A673 (cell line): ENCODE results near the gene NUP93. TPM values are rescaled to one million over a fixed set of nuclear protein-coding genes. Genes with fewer than 3 reads are reported as not detected.

Experiments used
- BruUV-seq: library from RNA; stranded (reverse); fragments of 400-500 nt; replicated peaks from 2 replicates; lab custom pipeline; 2021; lab: Mats Ljungman, UMichigan
- CTCF ChIA-PET: fragments of 300-600 bp; sonication (Branson Sonifier 250); formaldehyde crosslinking; loops from one replicate; lab custom pipeline; 2022; ENCODE audit warnings: antibody characterized with exemption; lab: Charles Lee
- POLR2A ChIA-PET: fragments of 300-600 bp; sonication (Branson Sonifier 250); formaldehyde crosslinking; loops from one replicate; lab custom pipeline; 2022; ENCODE audit warnings: antibody characterized with exemption; ENCODE audit not compliant: low non-redundant PET; lab: Charles Lee
- DNase-seq: peaks from one replicate; pipeline ENCODE4 v3.0.0-alpha.2; 2015; ENCODE audit warnings: low spot score
- H3K27ac ChIP-seq: fragments of 200-600 bp; sonication (generic); 2 replicates; pipeline ENCODE4 v1.5.1; 2016; ENCODE audit warnings: mixed run types, low read depth, mild to moderate bottlenecking, mixed read lengths, antibody characterized with exemption, low read length; ENCODE audit not compliant: poor library complexity, severe bottlenecking
- H3K27me3 ChIP-seq: fragments of 200-600 bp; sonication (generic); replicated peaks from 2 replicates; pipeline ENCODE4 v1.6.1; 2017; ENCODE audit warnings: mixed run types, low read depth, mild to moderate bottlenecking, mixed read lengths, antibody characterized with exemption, low read length; ENCODE audit not compliant: insufficient read depth, poor library complexity
- H3K36me3 ChIP-seq: fragments of 200-600 bp; sonication (generic); 2 replicates; pipeline ENCODE4 v1.6.1; 2016; ENCODE audit warnings: mixed run types, mild to moderate bottlenecking, mixed read lengths, antibody characterized with exemption, low read length; ENCODE audit not compliant: insufficient read depth, poor library complexity, severe bottlenecking
- H3K4me1 ChIP-seq: fragments of 200-600 bp; sonication (generic); 2 replicates; pipeline ENCODE4 v1.6.1; 2017; ENCODE audit warnings: mixed run types, mild to moderate bottlenecking, mixed read lengths, antibody characterized with exemption, low read length; ENCODE audit not compliant: insufficient read depth, poor library complexity, severe bottlenecking
- H3K4me3 ChIP-seq: fragments of 200-600 bp; sonication (generic); 2 replicates; pipeline ENCODE4 v1.5.1; 2016; ENCODE audit warnings: low read depth, mixed run types, mild to moderate bottlenecking, mixed read lengths, low read length; ENCODE audit not compliant: poor library complexity, severe bottlenecking
- H3K9me3 ChIP-seq: fragments of 200-600 bp; sonication (generic); 2 replicates; pipeline ENCODE4 v1.6.1; 2016; ENCODE audit warnings: mixed run types, low read depth, mild to moderate bottlenecking, mixed read lengths, antibody characterized with exemption, low read length; ENCODE audit not compliant: poor library complexity, severe bottlenecking
- CTCF ChIP-seq: fragments of 300-800, 200-600 bp; sonication (generic); conservative IDR thresholded peaks from 2 replicates; pipeline ENCODE4 v1.5.1; 2017; ENCODE audit warnings: low read depth, mild to moderate bottlenecking, antibody characterized with exemption, low read length, moderate library complexity, mixed read lengths
- EZH2 ChIP-seq: fragments of 200-600 bp; sonication (generic); IDR thresholded peaks from 2 replicates; pipeline ENCODE4 v1.6.1; 2017; ENCODE audit warnings: borderline replicate concordance, low read depth, mild to moderate bottlenecking, mixed read lengths, antibody characterized with exemption, low read length; ENCODE audit not compliant: poor library complexity, severe bottlenecking
- intact Hi-C: fragments of 100-400 bp; cut with micrococcal nuclease; formaldehyde crosslinking; loops from one replicate; pipeline ENCODE4 v1.10.0; 2022; ENCODE audit not compliant: unreplicated experiment
- total RNA-seq: library from RNA; stranded (reverse); gene quantifications from 2 replicates; pipeline ENCODE4 v1.2.3, GENCODE V29; 2021

NUP93 gene
- total RNA-seq, 1 experiment from 2014 or later, result 155 TPM

- DNase-seq, result peak; percentile 58
- no peak overlapping the region for H3K4me3 ChIP-seq
These were observed 40.8 kb upstream of the NUP93 start for GRCh38 chr16:56689171-56689570.

GRCh38 chr16:56690420-56691122 lies 39.4 kb upstream of the NUP93 start:
- Histone ChIP-seq H3K27me3 (no peaks in the 10 kb centered on the region), H3K27ac (no peak overlapping the region), H3K4me1 (peaks cover 6% of the 10 kb centered on the region), H3K36me3 (no peaks in the 10 kb centered on the region), H3K4me3 (no peak overlapping the region), H3K9me3 (no peaks in the 10 kb centered on the region)
- no peak for TF ChIP-seq CTCF
- TF ChIP-seq EZH2, result no peak
- CTCF ChIA-PET, result no interaction called here
- DNase-seq, result no peak
- intact Hi-C loops, result no loop called here
- POLR2A ChIA-PET, result no interaction called here
- BruUV-seq, result no TSS peak

More at GRCh38 chr16:56689171-56689570, 40.8 kb upstream of the NUP93 start:
- TF ChIP-seq CTCF (no peak), EZH2 (no peak)
- no peaks in the 10 kb centered on the region for H3K27me3 ChIP-seq
- no TSS peak for BruUV-seq
- intact Hi-C loops, result no loop called here
- no peaks in the 10 kb centered on the region for H3K36me3 ChIP-seq
- POLR2A ChIA-PET, result no interaction called here
- H3K27ac ChIP-seq, result no peak overlapping the region
- H3K9me3 ChIP-seq, result no peaks in the 10 kb centered on the region
- peaks cover 6% of the 10 kb centered on the region for H3K4me1 ChIP-seq
- CTCF ChIA-PET, result no interaction called here

- no peak for DNase-seq
- Histone ChIP-seq H3K27ac (no peak overlapping the region), H3K9me3 (no peaks in the 10 kb centered on the region), H3K4me1 (peaks cover 6% of the 10 kb centered on the region), H3K4me3 (no peak overlapping the region), H3K27me3 (no peaks in the 10 kb centered on the region), H3K36me3 (no peaks in the 10 kb centered on the region)
- TF ChIP-seq EZH2, result no peak
- no peak for TF ChIP-seq CTCF
- ChIA-PET CTCF (no interaction called here), POLR2A (no interaction called here)
- intact Hi-C loops, result no loop called here
- no TSS peak for BruUV-seq
These were observed 38.0 kb upstream of the NUP93 start for GRCh38 chr16:56691885-56692284.
